NCI-H2196 (cell line): ENCODE measurements around the gene KRTAP10-10.
"Not testable (repeated sequence)": the region's sequence is repeated elsewhere in the genome, so short reads cannot be mapped to it uniquely, and the experiment has no call there.

Experiments
- DNase-seq: peaks from one replicate; lab custom pipeline; 2025; ENCODE audit not compliant: unreplicated experiment; lab: John Stamatoyannopoulos, UW

Gene KRTAP10-10

DNA sequence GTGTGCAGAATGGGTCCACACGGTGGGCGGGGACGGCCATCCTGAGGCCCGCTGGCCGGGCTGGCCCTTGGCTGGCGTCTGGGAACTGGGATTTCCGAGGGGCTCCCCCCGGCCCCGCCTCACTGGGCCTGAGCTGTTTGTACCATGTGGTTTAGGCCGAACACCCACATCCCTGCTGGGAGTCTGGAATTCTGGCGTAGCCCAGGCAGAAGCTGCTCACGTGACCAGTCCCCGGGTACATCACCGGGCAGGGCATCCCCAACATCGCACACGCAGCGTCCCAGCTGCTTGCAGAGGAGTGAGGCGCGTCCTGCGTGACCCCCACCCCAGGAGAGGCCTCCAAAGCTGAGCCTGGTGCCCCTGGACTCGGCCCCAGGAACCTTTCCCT, 34.7 kb upstream of the KRTAP10-10 start:
- no peak for DNase-seq

DNA sequence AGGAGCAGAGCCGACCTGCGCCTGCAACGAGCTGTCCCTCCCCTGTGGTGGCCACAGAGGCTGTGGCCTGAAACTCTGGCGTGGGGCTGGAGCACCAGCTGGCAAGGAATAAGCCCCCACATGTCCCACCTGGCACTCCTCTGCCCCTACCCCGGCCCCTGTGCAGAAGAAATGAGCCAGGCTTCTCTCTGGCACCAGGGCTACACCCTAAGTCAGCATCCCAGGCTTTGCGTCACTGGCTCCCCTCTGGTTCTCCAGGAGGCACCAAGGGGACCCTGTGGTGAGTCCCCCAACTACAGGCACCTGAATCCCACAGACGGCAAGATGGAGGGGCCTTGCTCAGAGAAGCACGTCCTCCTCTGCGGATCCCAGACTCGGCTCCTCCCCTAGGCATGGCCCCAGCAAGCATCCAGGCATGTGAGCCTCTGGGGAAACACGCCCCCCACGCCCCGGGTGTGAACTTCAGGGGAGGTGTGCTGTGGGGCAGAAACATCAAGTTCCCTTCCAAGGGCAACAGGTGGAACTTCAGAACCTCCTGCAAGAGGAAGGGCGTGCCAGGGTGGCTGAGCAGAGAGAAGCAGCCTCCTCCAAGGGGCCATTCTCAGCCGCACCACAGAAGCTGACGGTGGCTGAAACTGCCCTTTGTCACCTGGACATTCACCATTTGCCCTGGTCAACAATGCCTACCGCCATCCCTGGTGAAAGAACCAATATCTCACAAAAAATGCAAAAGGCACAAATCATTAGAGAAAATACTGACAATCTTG, 33.9 kb upstream of the KRTAP10-10 start:
- no peak for DNase-seq

DNA sequence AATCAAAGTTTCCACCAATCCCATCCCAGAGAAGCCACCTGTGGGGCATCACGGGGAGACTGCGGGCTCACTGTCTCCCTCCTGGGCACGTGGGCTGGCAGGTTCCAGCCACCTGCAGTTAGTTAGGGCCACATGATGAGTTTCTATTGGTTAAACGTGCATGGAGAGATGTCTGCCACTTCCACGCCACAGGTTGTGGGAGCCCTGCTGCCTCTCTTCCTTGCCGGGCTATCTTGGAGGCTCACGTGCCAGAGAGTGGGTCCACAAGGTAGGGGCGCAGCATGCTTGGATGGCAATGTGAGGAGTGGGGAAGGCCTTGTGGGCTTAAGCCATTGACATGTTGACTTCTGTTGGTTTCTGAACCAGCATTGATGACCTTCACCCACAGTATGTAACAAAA, 33.2 kb upstream of the KRTAP10-10 start:
- DNase-seq, result no peak

DNA sequence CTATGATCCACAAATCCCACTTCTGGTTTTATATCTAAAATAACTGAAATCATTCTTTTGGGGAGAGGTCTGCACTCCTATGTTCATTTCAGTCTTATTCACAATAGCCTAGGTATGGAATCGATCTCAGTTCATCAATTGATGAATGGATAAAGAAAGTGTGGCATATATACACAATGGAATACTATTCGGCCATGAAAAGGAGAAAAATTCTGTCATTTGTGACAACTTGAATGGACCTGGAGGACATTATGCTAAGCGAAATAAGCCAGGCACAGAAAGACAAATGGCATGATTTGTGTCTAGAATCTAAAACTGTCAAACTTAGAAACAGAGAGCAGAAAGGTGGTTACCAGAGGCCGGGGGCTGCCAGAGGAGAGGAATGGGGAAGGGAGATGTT, 30.7 kb upstream of the KRTAP10-10 start:
- no peak for DNase-seq

DNA sequence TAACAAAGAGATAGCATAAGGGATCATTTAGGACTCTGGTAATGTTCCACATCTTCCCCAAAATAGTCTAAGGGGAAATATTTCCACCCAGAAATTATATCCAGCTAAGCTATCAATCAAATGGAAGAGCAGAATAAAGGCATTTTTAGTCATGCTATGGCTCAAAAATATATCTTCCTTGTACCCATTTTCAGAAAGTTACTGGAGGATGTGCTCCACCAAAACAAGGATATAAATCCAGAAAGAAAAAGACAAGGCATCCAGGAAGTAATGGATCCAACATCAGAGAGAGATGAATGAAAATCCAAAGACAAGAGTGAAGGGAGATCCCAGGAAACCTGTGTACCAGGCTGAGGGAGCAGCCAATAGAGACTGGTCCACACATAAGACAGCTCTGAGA, 28.0 kb upstream of the KRTAP10-10 start:
- no peak for DNase-seq

DNA sequence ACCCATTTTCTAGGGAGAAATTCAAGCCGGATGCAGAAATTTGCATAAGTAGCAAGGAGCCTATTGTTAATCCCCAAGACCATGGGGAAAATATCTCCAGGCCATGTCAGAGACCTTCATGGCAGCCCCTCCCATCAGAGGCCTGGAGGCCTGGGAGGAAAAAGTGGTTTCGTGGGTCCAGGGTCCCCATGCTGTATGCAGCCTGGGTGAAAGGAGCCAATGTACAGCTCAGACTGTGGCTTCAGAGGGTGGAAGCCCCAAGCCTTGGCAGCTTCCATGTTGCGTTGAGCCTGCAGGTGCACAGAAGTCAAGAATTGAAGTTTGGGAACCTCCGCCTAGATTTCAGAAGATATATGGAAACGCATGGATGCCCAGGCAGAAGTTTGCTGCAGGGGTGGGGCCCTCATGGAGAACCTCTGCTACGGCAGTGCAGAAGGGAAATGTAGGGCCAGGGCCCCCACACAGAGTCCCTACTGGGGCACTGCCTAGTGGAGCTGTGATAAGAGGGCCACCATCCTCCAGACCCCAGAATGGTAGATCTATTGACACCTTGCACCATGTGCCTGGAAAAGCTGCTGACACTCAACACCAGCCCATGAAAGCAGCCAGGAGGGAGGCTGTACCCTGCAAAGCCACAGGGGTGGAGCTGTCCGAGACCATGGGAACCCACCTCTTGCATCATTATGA, 26.9 kb upstream of the KRTAP10-10 start:
- not testable (repeated sequence) for DNase-seq

DNA sequence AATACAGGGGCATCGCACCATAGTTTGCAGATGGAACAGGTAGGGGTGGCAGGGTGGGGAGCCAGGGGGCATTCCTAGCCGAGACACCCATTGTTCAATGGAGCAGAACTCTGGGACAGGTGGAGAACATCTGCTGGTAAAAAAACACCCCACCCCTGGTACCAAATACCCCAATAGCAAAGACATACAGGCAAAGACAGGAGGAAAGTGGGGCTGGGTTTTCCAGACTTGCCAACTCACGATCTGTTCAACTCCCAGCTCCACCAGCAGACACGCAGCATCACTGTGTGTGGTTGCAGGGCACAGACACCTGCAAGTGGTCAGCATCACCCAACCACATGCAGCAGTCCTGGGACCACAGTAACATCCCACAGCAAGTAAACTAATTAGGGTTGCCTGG, 25.6 kb upstream of the KRTAP10-10 start:
- no peak for DNase-seq

DNA sequence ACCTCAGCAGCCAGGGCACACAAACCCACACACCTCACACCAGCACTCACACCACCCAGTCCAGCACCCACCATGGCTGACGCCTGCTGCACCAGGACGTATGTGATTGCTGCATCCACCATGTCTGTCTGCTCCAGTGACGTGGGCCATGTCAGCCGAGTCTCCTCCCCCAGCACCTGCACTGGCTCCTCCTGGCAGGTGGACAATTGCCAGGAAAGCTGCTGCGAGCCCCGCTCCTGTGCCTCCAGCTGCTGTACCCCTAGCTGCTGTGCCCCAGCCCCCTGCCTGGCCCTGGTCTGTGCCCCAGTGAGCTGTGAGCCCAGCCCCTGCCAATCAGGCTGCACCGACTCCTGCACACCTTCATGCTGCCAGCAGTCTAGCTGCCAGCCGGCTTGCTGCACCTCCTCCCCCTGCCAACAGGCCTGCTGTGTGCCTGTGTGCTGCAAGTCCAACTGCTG, 25.1 kb upstream of the KRTAP10-10 start, which contains the start of gene KRTAP10-8:
Gene KRTAP10-8, plus strand, starts transcription at position 51 of the 458 bp plus-strand sequence. Its CDS starts 22 bp downstream, at position 73.
- DNase-seq, result no peak

DNA sequence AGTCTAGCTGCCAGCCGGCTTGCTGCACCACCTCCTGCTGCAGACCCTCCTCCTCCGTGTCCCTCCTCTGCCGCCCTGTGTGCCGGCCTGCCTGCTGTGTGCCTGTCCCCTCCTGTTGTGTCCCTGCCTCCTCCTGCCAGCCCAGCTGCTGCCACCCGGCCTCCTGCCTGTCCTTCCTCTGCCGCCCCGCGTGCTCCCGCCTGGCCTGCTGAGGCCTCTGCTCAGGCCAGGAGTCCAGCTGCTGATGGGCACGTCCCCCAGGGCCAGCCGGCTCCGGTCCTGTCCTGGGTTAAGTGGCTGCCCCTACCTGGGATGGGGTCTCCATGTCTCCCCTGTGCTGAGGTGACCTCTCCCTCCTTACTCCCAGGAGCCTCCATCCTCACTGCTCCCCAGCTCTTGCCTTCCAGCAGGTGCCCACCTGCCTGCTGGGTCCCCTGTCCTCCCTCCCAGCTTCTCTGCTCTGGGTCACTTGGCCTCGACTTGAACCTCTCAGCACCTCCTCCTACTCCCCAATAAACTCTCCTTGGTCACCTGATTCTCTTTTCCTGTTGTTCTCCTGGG, 24.4 kb upstream of the KRTAP10-10 start:
- no peak for DNase-seq

DNA sequence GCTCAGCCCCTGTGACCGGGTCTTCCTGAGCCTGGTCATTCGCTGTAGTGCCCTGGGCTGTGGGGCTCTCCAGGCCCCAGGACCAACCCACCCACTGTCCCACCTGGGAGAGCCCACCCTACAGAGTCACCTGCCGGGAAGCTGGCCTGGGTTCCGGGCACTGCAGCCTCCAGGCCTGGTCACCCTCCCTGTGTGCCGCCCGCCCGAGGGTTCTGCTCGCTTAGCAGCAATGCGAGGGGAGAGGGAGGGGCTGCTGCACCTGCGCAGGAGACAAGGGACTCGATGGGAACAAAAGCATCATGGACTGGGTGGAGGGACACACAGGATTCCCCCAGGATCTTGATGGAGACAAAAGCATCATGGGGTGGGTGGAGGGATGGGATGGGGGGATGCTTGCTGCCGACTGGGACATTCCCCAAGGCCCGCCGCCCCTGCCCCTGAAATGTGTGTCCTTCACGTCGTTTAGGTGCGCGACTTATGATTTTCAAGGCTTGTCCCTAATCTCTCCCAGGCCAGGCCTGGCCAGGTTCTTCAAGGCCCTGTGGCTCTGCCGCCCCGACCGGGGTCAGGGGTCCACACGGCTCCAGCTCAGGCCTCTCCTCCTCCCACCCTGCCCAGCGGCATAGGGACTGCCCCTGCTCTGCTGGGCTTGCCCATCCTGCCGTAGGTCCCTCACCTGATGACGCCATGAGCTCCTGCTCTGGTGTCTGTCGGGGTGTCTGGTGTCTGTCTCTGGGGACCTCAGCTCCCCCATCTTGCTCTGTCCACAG, 23.6 kb upstream of the KRTAP10-10 start:
- no peak for DNase-seq

DNA sequence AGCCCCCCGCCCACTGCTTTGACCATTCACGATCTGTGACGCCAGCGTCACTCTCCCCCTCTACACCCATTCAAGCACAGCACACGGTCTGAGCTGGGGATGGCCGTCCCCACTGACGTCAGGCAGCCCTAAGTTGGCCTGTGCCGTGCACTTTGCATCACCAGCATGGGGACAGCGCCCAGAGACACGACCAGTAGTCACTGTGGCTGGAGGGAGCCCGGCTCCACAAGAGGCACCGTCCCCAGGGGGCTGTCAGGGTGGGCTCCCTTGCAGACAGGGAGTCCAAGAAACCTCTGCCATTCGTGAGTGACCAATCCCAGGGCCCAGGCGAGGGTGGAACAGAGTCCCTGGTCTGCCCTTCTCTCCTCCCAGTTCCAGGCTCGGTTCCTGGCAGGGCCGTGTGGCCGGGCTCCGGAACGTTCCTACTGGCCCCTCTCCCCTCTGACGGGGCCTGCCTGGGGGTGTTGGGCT, 23.0 kb upstream of the KRTAP10-10 start:
- no peak for DNase-seq

DNA sequence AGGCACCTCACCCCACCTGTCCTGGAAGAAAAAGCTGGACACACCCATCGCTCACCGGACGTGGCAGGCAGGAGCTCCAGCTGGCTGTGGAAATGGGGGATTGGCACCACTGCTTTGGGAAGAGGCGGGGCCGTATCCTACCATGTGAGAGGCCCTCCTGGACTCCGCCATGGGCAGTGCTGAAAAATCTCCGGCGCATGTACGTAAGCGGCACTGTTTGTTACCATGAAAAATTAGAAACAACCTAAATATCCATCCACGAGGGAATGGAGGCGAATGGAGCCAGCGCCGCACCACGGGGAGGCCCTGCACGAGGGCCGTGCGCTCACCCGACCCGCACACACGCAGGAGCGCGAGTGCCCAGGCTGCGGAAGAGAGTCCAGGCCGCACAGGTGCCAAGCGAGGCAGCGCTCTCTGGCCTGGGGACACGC, 22.2 kb upstream of the KRTAP10-10 start:
- no peak for DNase-seq

DNA sequence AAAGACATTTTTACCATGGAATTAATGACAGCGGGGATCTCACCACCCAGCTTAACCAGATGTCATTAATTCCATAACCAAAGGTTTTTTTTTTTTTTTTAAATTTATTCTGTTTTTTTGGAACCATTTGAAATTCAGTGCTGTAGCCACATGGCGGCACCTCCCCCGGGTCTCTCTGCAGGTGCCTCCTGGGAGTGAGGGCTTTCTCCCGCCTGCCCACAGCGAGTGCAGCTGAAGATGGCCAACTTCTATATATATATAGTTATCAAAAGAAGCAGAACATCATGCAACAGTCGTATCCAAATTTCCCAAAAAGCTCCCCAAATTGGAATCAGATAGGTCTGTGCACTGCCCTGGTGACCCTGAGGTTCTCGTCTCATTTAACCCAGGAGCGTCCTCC, 21.7 kb upstream of the KRTAP10-10 start:
- DNase-seq, result no peak

DNA sequence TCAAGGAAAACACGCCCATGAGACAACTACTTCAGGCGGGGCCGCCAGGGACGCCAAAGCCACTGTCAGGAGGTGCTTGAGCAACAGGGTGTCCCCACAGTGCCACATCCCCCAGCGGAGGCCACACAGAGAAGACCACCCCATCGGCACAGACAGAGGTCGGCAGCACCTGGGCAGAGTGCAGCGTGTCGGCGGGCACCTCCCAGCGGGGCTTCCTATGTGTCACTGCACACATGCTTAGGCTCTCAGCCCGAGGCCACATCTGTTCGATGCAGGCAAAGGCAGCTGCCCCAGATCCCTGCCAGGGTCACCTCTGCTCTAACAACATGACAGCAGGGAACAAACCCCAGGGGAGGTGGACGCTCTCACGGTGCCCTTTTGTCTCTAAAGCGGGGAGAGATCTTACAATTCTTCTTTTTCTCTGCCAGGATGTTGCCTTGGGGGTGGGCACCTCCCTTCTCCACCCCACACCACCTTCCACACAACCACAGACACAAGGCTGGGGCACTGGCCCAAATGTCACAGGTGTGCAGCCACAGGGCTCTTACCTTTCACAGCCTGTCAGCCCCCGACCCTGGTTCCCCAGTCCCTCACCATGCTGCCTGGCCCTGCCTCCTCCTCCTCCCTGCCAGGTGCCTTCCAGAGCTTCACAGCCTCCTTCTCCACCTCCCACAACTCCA, 21.1 kb upstream of the KRTAP10-10 start:
- no peak for DNase-seq

DNA sequence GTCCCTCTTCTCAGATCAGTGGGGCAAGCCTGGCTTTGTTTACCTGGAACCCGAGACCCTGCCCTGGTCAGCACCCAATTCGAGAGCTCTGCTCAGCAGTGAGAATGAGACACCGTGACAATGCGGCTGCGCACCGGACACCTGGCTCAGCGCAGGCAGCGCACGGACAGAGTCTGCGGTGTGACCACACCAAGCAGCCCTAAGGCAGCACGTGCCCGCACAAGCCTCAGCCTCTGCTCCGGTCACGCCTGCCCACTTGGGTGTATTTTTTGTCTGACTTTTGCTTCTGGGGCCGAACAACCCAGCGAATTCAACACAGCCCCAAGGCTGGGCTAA, 20.6 kb upstream of the KRTAP10-10 start:
- no peak for DNase-seq

DNA sequence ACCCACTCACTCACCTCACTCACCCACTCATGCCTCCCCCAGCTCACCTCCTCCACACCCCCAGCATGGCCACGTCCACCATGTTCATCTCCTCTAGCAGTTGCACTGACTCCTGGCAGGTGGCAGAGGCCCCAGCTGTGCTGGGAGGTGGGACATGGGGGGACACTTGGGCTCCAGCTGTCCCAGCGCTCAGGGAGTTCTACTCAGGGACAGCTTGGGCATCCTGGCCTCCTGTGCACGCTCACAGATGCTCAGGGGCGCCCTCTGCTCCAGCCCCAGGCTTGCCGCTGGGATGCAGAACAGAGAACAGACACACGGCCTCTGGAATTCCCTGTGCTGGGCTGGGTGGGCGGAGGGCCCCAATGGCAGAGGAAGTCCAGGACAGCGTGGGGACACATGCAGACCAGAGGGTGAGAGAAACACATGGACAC, 20.1 kb upstream of the KRTAP10-10 start:
- DNase-seq, result no peak

DNA sequence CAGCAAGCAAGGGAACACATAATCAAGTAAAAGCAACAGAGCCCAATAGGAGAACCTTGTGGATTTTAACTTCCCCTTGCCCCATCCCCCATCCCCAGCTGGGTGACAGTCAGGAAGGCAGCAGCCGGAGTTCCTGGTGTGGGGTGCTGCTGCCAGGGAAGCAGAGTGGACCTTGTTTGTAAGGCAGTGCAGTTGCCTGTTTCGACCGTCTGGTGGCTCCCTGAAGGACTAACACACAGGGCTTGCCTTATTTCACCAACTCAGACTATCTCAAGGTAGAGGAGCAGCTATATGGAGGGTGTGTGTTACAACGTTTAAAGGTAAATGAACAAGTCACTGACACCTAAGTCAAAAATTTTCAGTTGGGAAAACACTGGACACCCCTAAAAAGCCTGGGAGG, 18.7 kb upstream of the KRTAP10-10 start:
- no peak for DNase-seq

DNA sequence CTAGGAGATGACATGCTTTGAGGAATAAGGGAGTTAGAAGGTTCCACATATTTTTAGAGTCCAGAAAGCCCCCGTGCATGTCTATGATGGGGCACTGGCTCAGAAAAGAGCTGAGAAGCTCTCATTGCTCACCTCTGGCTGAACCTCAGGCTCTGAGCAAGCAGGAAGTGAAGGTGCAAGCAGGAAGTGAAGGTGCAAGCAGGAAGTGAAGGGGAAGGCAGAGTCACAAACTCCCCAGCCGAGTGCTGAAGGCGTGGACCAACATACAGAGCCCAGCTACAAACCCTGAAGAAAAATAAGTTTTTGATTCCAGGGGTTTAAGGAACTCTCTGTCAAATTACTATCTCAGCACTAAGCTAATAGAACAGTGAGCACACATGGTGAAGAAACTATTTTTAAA, 18.2 kb upstream of the KRTAP10-10 start:
- no peak for DNase-seq

DNA sequence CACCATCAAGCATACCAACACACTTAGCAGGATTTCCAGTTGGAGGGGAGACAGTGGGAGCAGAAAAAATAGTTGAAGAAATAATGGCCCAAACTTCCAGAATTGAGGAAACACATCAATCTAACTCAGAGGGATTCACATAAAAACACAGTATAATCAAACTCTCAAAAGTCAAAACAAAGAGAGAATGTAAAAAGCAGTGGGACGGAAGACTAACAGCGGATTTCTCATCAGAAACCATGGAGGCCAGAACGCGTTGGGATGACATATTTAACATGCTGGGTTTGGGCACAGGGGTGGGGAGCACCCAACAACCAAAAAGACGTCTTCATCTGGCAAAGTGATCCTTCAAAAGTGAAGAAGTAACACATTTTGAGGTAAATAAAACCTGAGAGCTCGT, 17.3 kb upstream of the KRTAP10-10 start:
- no peak for DNase-seq

DNA sequence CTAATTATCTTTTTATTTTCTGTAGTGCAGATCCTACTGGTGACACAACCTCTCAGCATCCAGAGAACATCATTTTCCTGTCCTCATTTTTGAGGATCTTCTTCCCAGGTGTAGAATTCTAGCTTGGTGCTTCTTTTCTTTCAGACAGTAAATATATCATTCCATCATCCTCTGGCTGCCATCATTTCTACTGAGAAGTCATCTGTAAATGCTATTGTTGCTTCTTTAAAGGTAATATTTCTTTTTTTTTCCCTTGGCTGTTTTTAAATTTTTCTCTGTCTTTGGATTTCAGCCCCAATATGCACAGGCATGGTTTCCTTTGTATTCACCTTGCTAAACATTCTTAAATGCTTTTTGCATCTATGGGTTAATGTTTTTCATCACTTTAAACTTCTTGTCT, 13.6 kb upstream of the KRTAP10-10 start:
- no peak for DNase-seq

DNA sequence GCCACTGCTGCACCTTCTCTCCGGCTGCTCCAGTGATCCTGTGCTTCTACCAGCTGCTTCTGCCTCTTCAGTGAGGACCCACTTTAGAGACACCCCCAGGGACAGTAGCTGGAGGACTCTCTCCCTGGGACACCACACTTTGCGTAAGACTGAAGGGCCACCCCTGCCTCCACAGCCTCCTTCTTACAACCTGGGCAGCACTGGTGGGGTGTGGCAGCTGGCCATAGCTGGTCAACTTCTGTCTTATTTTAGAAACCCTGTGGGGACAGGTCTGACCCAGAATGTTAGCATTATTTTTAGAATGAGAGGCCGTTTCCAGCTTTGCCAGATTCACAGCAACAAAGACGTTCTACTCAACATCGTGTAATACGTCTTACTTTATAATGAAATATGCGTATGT, 11.4 kb upstream of the KRTAP10-10 start:
- DNase-seq, result no peak
